NCI-H524 (cell line): ENCODE measurements around the gene UBR4.
"Not testable (repeated sequence)": the region's sequence is repeated elsewhere in the genome, so short reads cannot be mapped to it uniquely, and the experiment has no call there.

Experiments used
- DNase-seq, 2 experiments: peaks; one replicate each; lab custom pipeline; 2025; lab: John Stamatoyannopoulos, UW

The UBR4 gene

DNA sequence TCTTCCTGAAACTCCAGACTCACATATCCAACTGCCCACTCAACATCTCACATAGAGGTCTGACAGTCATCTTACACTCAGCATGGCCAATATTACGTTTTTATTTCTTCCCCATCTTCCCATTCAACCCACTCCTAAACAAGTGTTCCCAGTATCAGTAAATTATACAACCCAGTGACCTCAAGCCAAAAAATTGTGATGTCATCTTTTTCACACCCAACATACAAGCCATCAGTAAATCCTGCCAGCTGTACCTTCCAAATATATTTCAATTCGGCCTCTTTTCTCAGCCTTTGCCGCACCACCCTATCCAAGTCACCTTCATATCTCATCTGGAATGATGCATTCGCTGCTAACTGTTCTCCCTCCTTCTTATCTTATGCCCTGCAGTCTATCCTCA lies 19.6 kb downstream of the UBR4 start:
- no peak for DNase-seq

- no peak for DNase-seq
Observed at GRCh38 chr1:19189270-19189669, 20.8 kb downstream of the UBR4 start.

DNA sequence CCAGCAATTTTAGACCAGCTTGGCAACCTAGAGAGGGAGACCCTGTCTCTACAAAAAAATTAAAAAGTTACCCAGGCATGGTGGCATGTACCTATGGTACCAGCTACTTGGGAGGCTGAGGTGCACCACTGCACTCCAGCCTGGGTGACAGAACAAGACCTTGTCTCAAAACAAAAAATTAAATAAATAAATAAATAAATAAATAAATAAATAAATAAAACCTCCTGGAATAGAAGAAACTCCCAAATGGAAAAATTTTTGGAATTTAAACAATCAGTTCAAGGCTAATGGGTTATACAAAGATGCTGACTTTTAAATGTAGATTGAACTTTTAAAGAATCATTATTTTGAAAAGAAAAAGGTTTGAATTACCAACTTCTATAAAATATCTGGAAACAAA lies 22.2 kb downstream of the UBR4 start:
- DNase-seq = no peak

DNA sequence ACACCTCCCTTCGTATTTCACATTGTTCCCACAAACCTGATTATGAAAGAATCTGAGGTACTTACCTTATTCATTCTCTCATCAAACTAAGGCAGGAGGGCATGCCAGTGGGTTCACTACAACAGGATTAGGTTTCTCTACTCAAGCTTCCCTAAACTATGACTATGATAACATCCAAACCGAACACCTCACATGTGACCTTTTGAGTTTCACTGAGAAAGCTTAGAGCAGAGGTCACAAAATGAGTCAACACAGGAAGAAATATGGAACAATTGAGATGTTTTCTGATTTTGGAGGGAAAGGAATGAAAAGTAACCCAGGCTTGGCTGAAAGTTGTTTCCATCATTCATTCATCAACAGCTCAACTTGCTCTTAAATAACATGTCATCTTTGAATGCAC lies 24.1 kb downstream of the UBR4 start:
- DNase-seq = no peak

DNA sequence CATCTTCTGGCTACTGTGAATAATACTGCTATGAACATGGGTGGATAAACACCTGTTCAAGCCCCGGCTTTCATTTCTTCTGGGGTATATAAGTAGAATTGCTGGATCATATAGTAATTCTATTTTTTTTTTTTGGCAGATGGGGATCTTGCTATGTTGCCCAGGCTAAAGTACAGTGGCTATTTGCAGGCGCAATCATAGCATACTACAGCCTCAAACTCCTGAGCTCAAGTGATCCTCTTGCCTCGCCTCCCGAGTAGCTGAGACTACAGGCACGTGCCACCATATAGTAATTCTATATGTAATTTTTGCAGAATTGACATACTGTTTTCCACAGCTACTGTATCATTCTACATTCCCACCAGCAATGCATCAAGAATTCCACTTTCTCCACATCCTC lies 27.8 kb downstream of the UBR4 start:
- DNase-seq = no peak

DNA sequence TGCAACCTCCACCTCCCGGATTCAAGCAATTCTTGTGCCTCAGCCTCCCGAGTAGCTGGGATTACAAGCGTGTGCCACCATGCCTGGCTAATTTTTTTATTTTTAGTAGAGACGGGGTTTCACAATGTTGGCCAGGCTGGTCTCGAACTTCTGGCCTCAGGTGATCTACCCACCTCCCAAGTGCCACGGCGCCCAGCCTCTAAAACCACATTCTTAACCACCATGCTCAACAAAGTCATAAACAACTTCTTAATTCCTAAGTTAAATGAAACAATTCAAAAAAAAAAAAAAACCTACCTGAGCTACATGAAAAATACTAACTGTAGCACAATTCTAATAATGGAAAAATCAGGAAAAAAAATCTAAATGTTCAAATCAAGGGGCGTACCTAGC lies 29.8 kb downstream of the UBR4 start:
- DNase-seq = not testable (repeated sequence)

GRCh38 chr1:19179597-19180264 lies 30.3 kb downstream of the UBR4 start:
- peak in 1 of 2 experiments; percentile 19 for DNase-seq

GRCh38 chr1:19178734-19179398 lies 31.2 kb downstream of the UBR4 start:
- no peak for DNase-seq

DNA sequence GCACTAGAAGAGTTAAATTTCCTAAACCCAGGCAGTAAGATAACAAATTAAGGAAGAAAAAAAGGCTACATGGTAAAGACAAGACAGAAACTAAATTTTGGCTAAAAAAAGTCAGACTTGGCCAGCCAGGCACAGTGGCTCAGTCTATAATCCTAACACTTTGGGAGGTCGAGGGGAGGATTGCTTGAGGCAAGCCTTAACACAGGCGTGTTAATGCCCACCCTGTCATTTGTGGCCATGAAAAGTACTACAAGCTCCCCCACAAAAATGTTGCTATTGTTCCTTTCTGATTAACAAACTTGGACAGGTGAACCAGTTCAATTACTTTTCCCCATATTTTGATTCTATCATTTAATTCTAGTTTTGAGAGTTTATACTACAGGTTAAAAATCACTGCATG lies 32.3 kb downstream of the UBR4 start:
- no peak for DNase-seq

- peak in 1 of 2 experiments; percentile 30 for DNase-seq
Observed at GRCh38 chr1:19169642-19170041, 40.4 kb downstream of the UBR4 start.

DNA sequence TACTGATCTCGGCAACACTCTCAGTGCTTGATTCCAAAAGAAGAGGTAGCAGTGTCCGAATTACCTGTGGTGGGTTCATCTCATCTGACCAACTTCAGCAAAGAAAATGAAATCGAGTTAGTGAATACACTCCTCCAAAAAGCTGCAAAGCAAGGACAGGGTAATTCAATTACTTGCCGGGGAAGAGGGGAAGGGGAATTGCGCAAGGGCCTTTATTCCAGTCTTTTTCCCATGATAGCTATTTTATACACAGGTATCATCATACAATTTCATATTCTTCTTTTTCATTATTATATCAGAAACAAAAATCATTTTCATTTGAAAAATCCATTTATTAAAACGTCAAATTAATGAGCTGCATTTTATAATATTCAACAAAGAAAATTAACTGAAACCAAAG lies 42.9 kb downstream of the UBR4 start:
- no peak for DNase-seq

DNA sequence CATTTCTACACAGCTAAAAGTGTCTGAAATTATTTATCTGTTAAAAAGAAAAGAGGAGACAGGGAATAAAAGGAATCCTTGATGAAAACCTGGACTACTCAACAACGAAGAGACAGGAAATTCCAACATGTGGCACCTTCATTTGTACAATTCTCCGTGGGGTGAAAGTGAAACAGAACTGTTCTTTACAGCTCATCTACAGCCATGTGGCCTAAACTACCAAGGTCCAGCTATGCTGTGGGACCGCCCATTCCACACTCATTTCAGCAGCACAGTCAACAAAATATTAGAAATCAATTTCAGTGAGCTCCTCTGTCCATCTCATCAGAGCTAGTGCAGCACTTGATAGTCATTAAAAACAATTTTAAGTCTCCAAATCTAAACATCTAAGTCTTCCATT lies 44.0 kb downstream of the UBR4 start:
- DNase-seq = no peak

- DNase-seq = no peak
Observed at GRCh38 chr1:19165501-19165900, 44.6 kb downstream of the UBR4 start.

DNA sequence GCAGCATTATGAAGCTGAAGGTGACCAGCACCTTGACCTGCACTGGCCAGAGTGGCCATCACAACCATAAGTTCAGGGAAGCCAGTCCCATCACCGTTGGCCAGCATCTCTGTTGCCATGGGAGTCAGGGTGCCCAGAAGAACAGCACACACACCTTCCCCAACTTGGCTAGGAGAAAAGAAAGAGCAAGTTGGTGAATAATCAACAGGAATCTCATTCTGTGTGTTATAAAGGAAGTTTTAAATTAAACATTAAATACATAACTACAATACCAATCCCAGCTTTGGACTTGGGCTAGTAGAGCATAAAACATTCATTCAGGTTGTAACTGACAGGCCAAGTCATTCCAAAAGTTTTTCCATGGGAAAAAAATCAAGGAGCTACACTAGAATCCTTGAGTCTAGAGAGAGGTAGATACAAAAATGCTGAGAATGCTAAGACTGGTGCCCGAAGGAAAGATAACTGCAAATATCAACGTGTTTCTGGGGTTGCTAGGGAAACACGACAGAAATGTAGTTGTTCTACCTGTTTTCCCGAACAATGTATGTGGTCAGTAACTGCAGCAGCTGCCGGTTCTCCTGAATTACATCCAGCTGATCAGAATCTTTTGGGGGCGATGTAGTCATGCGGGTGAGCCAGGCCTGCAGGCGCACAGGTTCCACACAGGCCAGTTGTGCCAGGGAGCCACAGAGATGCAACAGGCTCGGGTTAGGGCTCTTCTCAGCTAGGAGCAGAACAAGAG lies 45.6 kb downstream of the UBR4 start:
- DNase-seq = no peak

- no peak for DNase-seq
Observed at GRCh38 chr1:19163261-19163660, 46.8 kb downstream of the UBR4 start.

DNA sequence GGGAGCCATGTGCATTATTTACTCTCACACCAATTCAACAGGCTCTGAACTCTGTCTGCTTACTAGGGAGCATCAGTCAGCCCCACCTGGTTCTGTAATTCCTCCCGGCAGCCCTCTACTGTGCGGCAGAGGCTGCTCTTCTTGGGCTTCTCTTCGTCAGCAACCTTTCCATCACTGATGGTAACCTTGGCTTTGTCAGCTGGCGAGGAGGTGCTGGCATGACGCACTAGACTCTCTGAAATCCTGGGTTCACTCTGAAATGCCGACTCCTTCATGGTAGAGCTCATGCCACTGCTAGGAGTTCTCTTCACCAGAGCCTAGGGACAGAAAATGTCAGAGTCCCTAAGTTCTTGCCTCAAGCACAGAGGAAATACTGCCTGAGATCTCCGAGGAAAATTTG lies 49.2 kb downstream of the UBR4 start:
- no peak for DNase-seq

GRCh38 chr1:19157653-19158052 lies 52.4 kb downstream of the UBR4 start:
- no peak for DNase-seq

DNA sequence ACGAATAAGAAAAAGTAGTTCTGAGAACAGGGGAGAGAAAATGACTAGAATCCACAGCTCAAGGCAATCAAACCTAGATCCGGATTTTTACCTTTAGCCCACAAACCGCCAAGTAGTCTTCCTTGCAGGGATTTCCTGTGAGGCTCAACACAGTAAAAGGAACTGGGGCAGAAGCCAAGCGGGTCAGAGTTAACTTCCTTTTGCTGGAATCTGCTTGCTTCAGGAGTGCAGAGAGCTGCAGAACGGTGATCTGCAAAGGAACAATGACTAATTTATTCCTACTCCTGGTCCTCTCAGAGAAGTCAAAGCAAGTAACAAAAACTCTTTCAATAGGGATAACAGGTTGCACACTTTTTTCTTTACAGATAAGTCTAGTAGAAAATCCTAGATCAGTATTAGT lies 53.4 kb downstream of the UBR4 start:
- no peak for DNase-seq

GRCh38 chr1:19154876-19155275 lies 55.2 kb downstream of the UBR4 start:
- DNase-seq = no peak

DNA sequence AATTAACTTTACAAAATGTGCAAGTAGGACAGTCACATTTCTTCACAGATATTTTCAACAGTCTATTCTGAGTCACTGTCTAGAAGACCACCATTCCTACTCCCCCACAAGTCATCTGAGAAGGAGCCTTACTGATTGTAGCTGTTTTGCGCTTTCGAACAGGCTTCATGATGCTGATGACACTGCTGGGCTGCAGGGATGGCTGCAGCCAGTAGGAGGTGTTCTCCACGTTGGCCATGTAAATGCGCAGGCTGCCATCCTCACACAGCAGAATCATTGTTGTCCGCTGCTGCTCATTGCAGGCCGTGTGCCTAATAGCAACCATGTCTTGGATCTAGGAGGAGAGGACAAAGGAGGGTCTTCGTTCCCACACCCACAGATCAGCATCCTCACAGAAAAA lies 56.9 kb downstream of the UBR4 start:
- no peak for DNase-seq

DNA sequence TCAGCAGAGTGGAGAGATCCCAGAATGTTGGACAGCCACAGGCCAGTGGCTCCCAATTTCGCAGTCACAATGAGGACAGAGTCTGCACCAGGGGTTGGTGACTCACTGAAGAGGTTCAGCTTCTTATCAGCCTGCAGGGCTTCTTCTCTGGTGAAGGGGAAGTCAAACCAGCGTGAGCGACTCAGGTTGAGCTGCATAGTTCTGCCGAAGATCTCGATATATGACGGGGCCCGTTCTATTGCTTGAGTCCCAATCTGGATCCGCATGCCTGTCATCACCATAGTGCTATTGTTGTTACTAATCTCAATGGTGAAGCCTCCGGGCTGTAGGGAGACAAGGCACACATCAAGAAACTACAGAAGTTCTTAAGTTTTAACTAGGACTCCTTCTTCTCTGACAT lies 58.5 kb downstream of the UBR4 start:
- no peak for DNase-seq

GRCh38 chr1:19149736-19150135 lies 60.3 kb downstream of the UBR4 start:
- no peak for DNase-seq

GRCh38 chr1:19140465-19140864 lies 69.6 kb downstream of the UBR4 start:
- DNase-seq = no peak
